IMR-90 (cell line): Measurements from ENCODE around the gene INPP5D. TPM values are rescaled to one million over a fixed set of nuclear protein-coding genes. Genes with fewer than 3 reads are reported as not detected.

ENCODE experiments used
- ATAC-seq: fragments of 200-7000 bp; cut with Tn5 transposase; 2 replicates; pipeline ENCODE4 v1.9.1; 2020; ENCODE audit warnings: low read depth, mild to moderate bottlenecking, moderate library complexity
- BruUV-seq: library from RNA; stranded (reverse); fragments of 400-500 nt; replicated peaks from 2 replicates; lab custom pipeline; 2021; lab: Mats Ljungman, UMichigan
- CTCF ChIA-PET: fragments of 300-600 bp; formaldehyde crosslinking; extraction: SDS; loops from one replicate; lab custom pipeline; 2021; ENCODE audit warnings: antibody characterized with exemption; lab: Yijun Ruan, JAX
- POLR2A ChIA-PET: fragments of 300-600 bp; sonication (Branson Sonifier 250); formaldehyde crosslinking; loops from one replicate; lab custom pipeline; 2022; ENCODE audit warnings: antibody characterized with exemption; ENCODE audit not compliant: unreplicated experiment; lab: Charles Lee
- DNase-seq: peaks from one replicate; pipeline ENCODE4 v3.0.0; 2013
- H2AFZ ChIP-seq: replicated peaks from 2 replicates; pipeline ENCODE3; 2013; ENCODE audit warnings: low read length, mild to moderate bottlenecking; ENCODE audit not compliant: poor library complexity
- H2AK5ac ChIP-seq: 2 replicates; pipeline ENCODE4 v1.6.1; 2013; ENCODE audit warnings: low read depth, low read length, inconsistent platforms
- H2AK9ac ChIP-seq: replicated peaks from 2 replicates; pipeline ENCODE3; 2013; ENCODE audit warnings: mild to moderate bottlenecking, low read depth, low read length, moderate library complexity; ENCODE audit not compliant: poor library complexity
- H2BK120ac ChIP-seq: 2 replicates; pipeline ENCODE4 v1.6.1; 2013; ENCODE audit warnings: low read depth, low read length, inconsistent platforms
- H2BK15ac ChIP-seq: 3 replicates; pipeline ENCODE4 v1.6.1; 2013; ENCODE audit warnings: low read depth, low read length, inconsistent platforms
- H2BK20ac ChIP-seq: 2 replicates; pipeline ENCODE4 v1.6.1; 2013; ENCODE audit warnings: low read depth, mild to moderate bottlenecking, inconsistent platforms, low read length, moderate library complexity
- H2BK5ac ChIP-seq: 2 replicates; pipeline ENCODE4 v1.6.1; 2013; ENCODE audit warnings: mild to moderate bottlenecking, low read depth, low read length, inconsistent platforms; ENCODE audit not compliant: poor library complexity, severe bottlenecking
- H3K14ac ChIP-seq: replicated peaks from 2 replicates; pipeline ENCODE4 v1.6.1; 2013; ENCODE audit warnings: low read depth, low read length, inconsistent platforms
- H3K18ac ChIP-seq: 2 replicates; pipeline ENCODE4 v1.6.1; 2013; ENCODE audit warnings: low read depth, low read length, control low read depth
- H3K23ac ChIP-seq: 2 replicates; pipeline ENCODE4 v1.6.1; 2013; ENCODE audit warnings: low read depth, low read length, inconsistent platforms
- H3K27ac ChIP-seq: 2 replicates; pipeline ENCODE4 v1.5.1; 2013; ENCODE audit warnings: mild to moderate bottlenecking, control low read depth, low read length; ENCODE audit not compliant: insufficient read depth
- H3K27me3 ChIP-seq: 2 replicates; pipeline ENCODE4 v1.6.1; 2013; ENCODE audit warnings: low read length; ENCODE audit not compliant: control insufficient read depth, insufficient read depth
- H3K36me3 ChIP-seq: 2 replicates; pipeline ENCODE4 v1.6.1; 2013; ENCODE audit warnings: low read length, mixed read lengths; ENCODE audit not compliant: control insufficient read depth, insufficient read depth
- H3K4ac ChIP-seq: 2 replicates; pipeline ENCODE4 v1.6.1; 2013; ENCODE audit warnings: low read depth, low read length, inconsistent platforms
- H3K4me1 ChIP-seq: 2 replicates; pipeline ENCODE4 v1.6.1; 2013; ENCODE audit warnings: low read length, mixed read lengths; ENCODE audit not compliant: control insufficient read depth, insufficient read depth
- H3K4me2 ChIP-seq: 2 replicates; pipeline ENCODE4 v1.6.1; 2013; ENCODE audit warnings: low read depth, mild to moderate bottlenecking, control low read depth, low read length, moderate library complexity
- H3K4me3 ChIP-seq: 2 replicates; pipeline ENCODE4 v1.5.1; 2013; ENCODE audit warnings: low read depth, mild to moderate bottlenecking, control low read depth, low read length, moderate library complexity; ENCODE audit not compliant: insufficient read depth
- H3K56ac ChIP-seq: 2 replicates; pipeline ENCODE4 v1.6.1; 2013; ENCODE audit warnings: low read length, inconsistent platforms; ENCODE audit not compliant: insufficient read depth; ENCODE audit errors: extremely low read depth
- H3K79me1 ChIP-seq, 2 experiments: 2 replicates each; pipeline ENCODE4 v1.6.1; 2013; ENCODE audit warnings: low read length in 2 of 2, inconsistent platforms in 1 of 2, low read depth in 1 of 2
- H3K9ac ChIP-seq: 2 replicates; pipeline ENCODE4 v1.6.1; 2013; ENCODE audit warnings: low read depth, low read length, control low read depth
- H3K9me1 ChIP-seq: 2 replicates; pipeline ENCODE4 v1.6.1; 2013; ENCODE audit warnings: low read length, inconsistent platforms; ENCODE audit not compliant: insufficient read depth
- H3K9me3 ChIP-seq: 2 replicates; pipeline ENCODE4 v1.6.1; 2013; ENCODE audit warnings: low read length; ENCODE audit not compliant: control insufficient read depth, insufficient read depth
- H4K20me1 ChIP-seq: 2 replicates; pipeline ENCODE4 v1.6.1; 2013; ENCODE audit warnings: low read length, inconsistent platforms; ENCODE audit not compliant: insufficient read depth
- H4K5ac ChIP-seq: 2 replicates; pipeline ENCODE4 v1.6.1; 2013; ENCODE audit warnings: mild to moderate bottlenecking, low read depth, low read length, control low read depth
- H4K8ac ChIP-seq, 2 experiments: 2 replicates each; pipeline ENCODE4 v1.6.1; 2013; ENCODE audit warnings: low read depth in 2 of 2, low read length in 2 of 2, control low read depth in 1 of 2, inconsistent platforms in 1 of 2
- H4K91ac ChIP-seq: 2 replicates; pipeline ENCODE4 v1.6.1; 2013; ENCODE audit warnings: low read depth, low read length, inconsistent platforms; ENCODE audit not compliant: insufficient read depth
- FOS ChIP-seq: fragments of 150-350 bp; IDR thresholded peaks from 2 replicates; pipeline ENCODE4 v1.6.1; 2016; ENCODE audit warnings: low read depth, low read length
- MAFK ChIP-seq: IDR thresholded peaks from 2 replicates; pipeline ENCODE4 v1.6.1; 2012; ENCODE audit warnings: low read depth, low read length, improper control_type of control experiment
- MAZ ChIP-seq: IDR thresholded peaks from 2 replicates; pipeline ENCODE4 v1.6.1; 2012; ENCODE audit warnings: low read depth, mild to moderate bottlenecking, low read length, improper control_type of control experiment, moderate library complexity, borderline replicate concordance
- MXI1 ChIP-seq: IDR thresholded peaks from 2 replicates; pipeline ENCODE4 v1.6.1; 2012; ENCODE audit warnings: low read depth, mild to moderate bottlenecking, low read length, moderate library complexity, borderline replicate concordance
- NFE2L2 ChIP-seq: fragments of 150-350 bp; IDR thresholded peaks from 2 replicates; pipeline ENCODE4 v1.6.1; 2016; ENCODE audit warnings: low read depth, mild to moderate bottlenecking, low read length
- RAD21 ChIP-seq: IDR thresholded peaks from 2 replicates; pipeline ENCODE4 v1.6.1; 2012; ENCODE audit warnings: low read length, improper control_type of control experiment
- RCOR1 ChIP-seq: IDR thresholded peaks from 2 replicates; pipeline ENCODE4 v1.6.1; 2012; ENCODE audit warnings: mild to moderate bottlenecking, low read length, improper control_type of control experiment; ENCODE audit not compliant: insufficient replicate concordance
- WGBS, 2 experiments: methylation state at CpG; one replicate each; pipeline versions ENCODE4 v1.1.5 to v1.1.7; 2013; ENCODE audit warnings: missing lambda C conversion rate in 2 of 2; ENCODE audit not compliant: insufficient read length in 1 of 2; ENCODE audit errors: extremely low coverage in 2 of 2; 5-methylcytosine and 5-hydroxymethylcytosine counted together
- dilution Hi-C: fragments of 300-500 bp; cut with HindIII; formaldehyde crosslinking; loops from one replicate; pipeline ENCODE4 v1.14.3; 2018; ENCODE audit warnings: low sequenced_read_pairs; ENCODE audit not compliant: unreplicated experiment
- in situ Hi-C: fragments of 300-500 bp; cut with MboI; formaldehyde crosslinking; loops from 3 replicates; pipeline ENCODE4 v1.14.3; 2019; ENCODE audit warnings: low sequenced_read_pairs, inconsistent platforms, mixed read lengths
- intact Hi-C: fragments of 100-400 bp; cut with micrococcal nuclease; formaldehyde crosslinking; loops from 2 replicates; pipeline ENCODE4 v1.10.0; 2022
- polyA plus RNA-seq, 3 experiments: library from polyadenylated mRNA; depleted of rRNA; stranded (reverse); fragments of >200 nt; gene quantifications; 2 replicates each; pipeline ENCODE4 v1.2.3, GENCODE V29; 2012; ENCODE audit warnings: low replicate concordance in 1 of 3
- total RNA-seq: library from RNA; depleted of rRNA; stranded (reverse); fragments of >200 nt; gene quantifications from 2 replicates; pipeline ENCODE4 v1.2.3, GENCODE V29; 2012
- TF ChIP-seq, protein P1 (sequence below): conservative IDR thresholded peaks from 2 replicates; pipeline ENCODE4 v1.5.1; 2012; ENCODE audit warnings: mild to moderate bottlenecking, low read depth, low read length, improper control_type of control experiment

The INPP5D gene
- total and polyA plus RNA-seq, 2 of the 4 experiments (the other 2 are of a cell fraction) = 0.18 to 0.29 TPM

DNA sequence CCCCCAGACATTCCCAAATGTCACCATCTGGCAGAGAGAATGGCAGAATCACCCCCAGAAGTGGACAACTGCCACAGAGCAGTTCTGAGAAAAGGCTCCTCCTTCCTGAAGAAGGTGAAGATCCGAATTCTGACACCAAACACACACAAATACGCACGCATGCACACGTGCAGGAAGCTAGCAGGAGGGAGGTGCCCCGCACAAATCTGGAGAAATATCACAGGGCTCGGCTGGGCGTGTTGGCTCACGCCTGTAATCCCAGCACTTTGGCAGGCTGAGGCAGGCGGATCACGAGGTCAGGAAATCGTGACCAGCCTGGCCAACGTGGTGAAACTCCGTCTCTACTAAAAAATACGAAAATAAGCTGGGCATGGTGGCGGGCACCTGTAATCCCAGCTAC, 152.9 kb downstream of the INPP5D start:
- in situ Hi-C loops (no loop called here), dilution Hi-C loops (no loop called here), intact Hi-C loops (no loop called here)
- H2AFZ ChIP-seq = no peak overlapping the region
- H3K9ac ChIP-seq = no peak overlapping the region
- H2AK5ac ChIP-seq = no peak overlapping the region
- DNase-seq (no peak), ATAC-seq (no peak)
- peaks cover 25% of the 10 kb centered on the region for H3K27me3 ChIP-seq
- no peaks in the 10 kb centered on the region for H3K36me3 ChIP-seq
- H3K4me3 ChIP-seq = no peak overlapping the region
- no peak overlapping the region for H2BK20ac ChIP-seq
- H4K8ac ChIP-seq = no peak overlapping the region
- no peak overlapping the region for H4K91ac ChIP-seq
- TF ChIP-seq NFE2L2 (no peak), FOS (no peak), MAFK (no peak), MXI1 (no peak), MAZ (no peak), RAD21 (no peak), RCOR1 (no peak)
- TF ChIP-seq, protein P1, sequence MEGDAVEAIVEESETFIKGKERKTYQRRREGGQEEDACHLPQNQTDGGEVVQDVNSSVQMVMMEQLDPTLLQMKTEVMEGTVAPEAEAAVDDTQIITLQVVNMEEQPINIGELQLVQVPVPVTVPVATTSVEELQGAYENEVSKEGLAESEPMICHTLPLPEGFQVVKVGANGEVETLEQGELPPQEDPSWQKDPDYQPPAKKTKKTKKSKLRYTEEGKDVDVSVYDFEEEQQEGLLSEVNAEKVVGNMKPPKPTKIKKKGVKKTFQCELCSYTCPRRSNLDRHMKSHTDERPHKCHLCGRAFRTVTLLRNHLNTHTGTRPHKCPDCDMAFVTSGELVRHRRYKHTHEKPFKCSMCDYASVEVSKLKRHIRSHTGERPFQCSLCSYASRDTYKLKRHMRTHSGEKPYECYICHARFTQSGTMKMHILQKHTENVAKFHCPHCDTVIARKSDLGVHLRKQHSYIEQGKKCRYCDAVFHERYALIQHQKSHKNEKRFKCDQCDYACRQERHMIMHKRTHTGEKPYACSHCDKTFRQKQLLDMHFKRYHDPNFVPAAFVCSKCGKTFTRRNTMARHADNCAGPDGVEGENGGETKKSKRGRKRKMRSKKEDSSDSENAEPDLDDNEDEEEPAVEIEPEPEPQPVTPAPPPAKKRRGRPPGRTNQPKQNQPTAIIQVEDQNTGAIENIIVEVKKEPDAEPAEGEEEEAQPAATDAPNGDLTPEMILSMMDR = no peak
- BruUV-seq = no TSS peak
- no peaks in the 10 kb centered on the region for H3K9me1 ChIP-seq
- H3K56ac ChIP-seq = no peak overlapping the region
- no peak overlapping the region for H3K14ac ChIP-seq
- no peak overlapping the region for H4K5ac ChIP-seq
- ChIA-PET CTCF (no interaction called here), POLR2A (no interaction called here)
- H3K79me1 ChIP-seq = no peaks in the 10 kb centered on the region
- WGBS, 2 experiments = 85% methylated on average over 5 of the region's 15 CpGs; no CpG with 5 or more reads in 1 of the 2 experiments
- H3K4ac ChIP-seq = no peak overlapping the region
- H2BK120ac ChIP-seq = no peak overlapping the region
- H3K9me3 ChIP-seq = no peaks in the 10 kb centered on the region
- H3K18ac ChIP-seq = no peak overlapping the region
- peaks cover 8% of the 10 kb centered on the region; the same call in 1 of the 2 replicates for H4K20me1 ChIP-seq
- H3K23ac ChIP-seq = no peak overlapping the region
- no peak overlapping the region for H2BK5ac ChIP-seq
- H3K4me2 ChIP-seq = no peak overlapping the region
- H3K4me1 ChIP-seq = peaks cover 4% of the 10 kb centered on the region; the same call in 1 of the 2 replicates
- no peak overlapping the region for H3K27ac ChIP-seq
- H2AK9ac ChIP-seq = no peak overlapping the region
- no peak overlapping the region for H2BK15ac ChIP-seq
